Body of pancreas (tissue), 4 donors: ENCODE data around the gene BABAM2.

Experiments used
- POLR2A ChIP-seq, 3 donors: fragments of 450-650 bp; IDR thresholded peaks; one replicate each; pipeline ENCODE4 v1.6.1; 2016; ENCODE audit warnings: antibody characterized with exemption in 3 of 3, mild to moderate bottlenecking in 2 of 3
- TF ChIP-seq, protein P1 (sequence below), 7 experiments: fragments of 450-650 bp in 4 of 7; fragments of 200-600 bp in 3 of 7; sonication (generic) in 3 of 7; IDR thresholded peaks; one replicate each; pipeline ENCODE4 v1.5.1; 2016 to 2019; ENCODE audit warnings: antibody characterized with exemption in 7 of 7

DNA sequence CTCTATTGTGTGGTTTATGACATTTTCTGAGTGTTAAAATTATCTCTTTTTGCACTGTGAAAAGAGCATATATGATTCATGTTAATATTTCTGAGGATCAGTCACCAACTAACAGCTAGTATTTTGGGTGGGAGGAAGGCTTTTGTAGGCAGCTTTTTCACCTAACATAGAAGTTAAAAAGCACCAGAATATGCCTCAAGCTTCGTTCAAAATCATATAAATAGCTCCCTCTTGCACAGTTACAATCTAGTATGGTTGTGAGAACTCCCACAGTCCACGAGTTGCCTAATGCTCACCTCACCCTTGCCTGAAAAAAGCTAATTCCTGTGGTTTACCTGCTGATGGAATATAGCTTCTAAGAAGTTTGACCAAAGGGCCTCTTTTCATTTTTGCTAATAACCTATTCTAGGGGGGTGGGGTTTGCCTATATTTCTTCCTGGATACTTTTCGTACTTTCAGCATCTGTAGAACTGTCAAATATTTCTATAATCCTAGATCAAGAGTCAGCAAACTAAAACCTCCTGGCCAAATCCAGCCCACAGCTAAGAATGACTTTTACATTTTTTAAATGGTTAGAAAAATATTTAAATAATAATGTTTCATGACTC is 335.0 kb downstream of the BABAM2 start:
- TF ChIP-seq, protein P1, sequence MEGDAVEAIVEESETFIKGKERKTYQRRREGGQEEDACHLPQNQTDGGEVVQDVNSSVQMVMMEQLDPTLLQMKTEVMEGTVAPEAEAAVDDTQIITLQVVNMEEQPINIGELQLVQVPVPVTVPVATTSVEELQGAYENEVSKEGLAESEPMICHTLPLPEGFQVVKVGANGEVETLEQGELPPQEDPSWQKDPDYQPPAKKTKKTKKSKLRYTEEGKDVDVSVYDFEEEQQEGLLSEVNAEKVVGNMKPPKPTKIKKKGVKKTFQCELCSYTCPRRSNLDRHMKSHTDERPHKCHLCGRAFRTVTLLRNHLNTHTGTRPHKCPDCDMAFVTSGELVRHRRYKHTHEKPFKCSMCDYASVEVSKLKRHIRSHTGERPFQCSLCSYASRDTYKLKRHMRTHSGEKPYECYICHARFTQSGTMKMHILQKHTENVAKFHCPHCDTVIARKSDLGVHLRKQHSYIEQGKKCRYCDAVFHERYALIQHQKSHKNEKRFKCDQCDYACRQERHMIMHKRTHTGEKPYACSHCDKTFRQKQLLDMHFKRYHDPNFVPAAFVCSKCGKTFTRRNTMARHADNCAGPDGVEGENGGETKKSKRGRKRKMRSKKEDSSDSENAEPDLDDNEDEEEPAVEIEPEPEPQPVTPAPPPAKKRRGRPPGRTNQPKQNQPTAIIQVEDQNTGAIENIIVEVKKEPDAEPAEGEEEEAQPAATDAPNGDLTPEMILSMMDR (IDR thresholded peaks at IDR 0.05), result no peak
- no peak for TF ChIP-seq POLR2A (IDR thresholded peaks at IDR 0.05)
